ENCODE measurements around the gene ATP2B1. TPM values are rescaled to one million over a fixed set of nuclear protein-coding genes. Genes with fewer than 3 reads are reported as not detected.

ATP2B1 gene
- total and polyA plus RNA-seq, 2 donors (not counting 3 experiments of a cell fraction or from before 2014, with no cell fraction given), result 6.4 to 28.0 TPM

- DNase-seq (ENCODE audit: low read depth, low spot score) (no peak), FAIRE-seq (no peak)
- no peak for TF ChIP-seq EZH2 (IDR thresholded peaks at IDR 0.05; ENCODE audit: borderline replicate concordance, low read depth, low read length, severe bottlenecking)
- TF ChIP-seq CTCF (IDR thresholded peaks at IDR 0.05; ENCODE audit: extremely low read depth in 1 of 2, insufficient read depth in 1 of 2, low read depth in 1 of 2, low read length in 2 of 2), result no peak
- TF ChIP-seq JUN (IDR thresholded peaks at IDR 0.05; ENCODE audit: borderline replicate concordance, insufficient read depth, insufficient read length, low read depth), result no peak
- no peak for TF ChIP-seq POLR2A (IDR thresholded peaks at IDR 0.05; ENCODE audit: low read depth, low read length)
- no peak for TF ChIP-seq MAX (IDR thresholded peaks at IDR 0.05; ENCODE audit: insufficient read depth, insufficient read length)
- Histone ChIP-seq H3K9ac (replicated peaks; ENCODE audit: extremely low read depth, insufficient read depth, low read length) (no peak overlapping the region), H3K4me3 (replicated peaks in 1 of 3; ENCODE audit: insufficient read depth in 1 of 3, low read depth in 1 of 3, low read length in 3 of 3) (no peak overlapping the region), H3K9me1 (replicated peaks; ENCODE audit: control insufficient read depth, extremely low read depth, insufficient read depth, low read length) (no peaks in the 10 kb centered on the region), H2AFZ (ENCODE audit: low read depth, low read length) (no peak overlapping the region), H3K4me1 (ENCODE audit: control insufficient read depth, extremely low read depth, insufficient read depth, low read length) (no peaks in the 10 kb centered on the region), H3K79me2 (ENCODE audit: control insufficient read depth, insufficient read depth, low read length) (peaks cover 3% of the 10 kb centered on the region), H3K27me3 (ENCODE audit: control insufficient read depth in 2 of 2, insufficient read depth in 2 of 2, low read length in 2 of 2) (no peaks in the 10 kb centered on the region), H3K9me3 (replicated peaks; ENCODE audit: control insufficient read depth, insufficient read depth, low read length) (no peaks in the 10 kb centered on the region), H3K27ac (ENCODE audit: insufficient read depth, low read depth, low read length) (no peak overlapping the region), H4K20me1 (replicated peaks; ENCODE audit: control insufficient read depth, extremely low read depth, insufficient read depth, low read length) (no peaks in the 10 kb centered on the region), H3K4me2 (ENCODE audit: insufficient read depth, low read length) (no peak overlapping the region), H3K36me3 (ENCODE audit: control insufficient read depth in 2 of 2, extremely low read depth in 1 of 2, insufficient read depth in 2 of 2, low read length in 2 of 2) (no peaks in the 10 kb centered on the region)
- intact Hi-C loops (cut with micrococcal nuclease), result no loop called here
- no TSS peak for BruUV-seq (replicated peaks)
- CTCF ChIA-PET, result no interaction called here
- dilution Hi-C loops (cut with MboI; ENCODE audit: extremely low pct_ligation_motif_present, low sequenced_read_pairs), result no loop called here
- POLR2A ChIA-PET, result no interaction called here
Observed at GRCh38 chr12:89686311-89686710, 22.3 kb downstream of the ATP2B1 start.

- H4K20me1 ChIP-seq (replicated peaks; ENCODE audit: control insufficient read depth, extremely low read depth, insufficient read depth, low read length), result no peaks in the 10 kb centered on the region
- H3K27ac ChIP-seq (ENCODE audit: insufficient read depth, low read depth, low read length), result no peak overlapping the region
- H3K9me3 ChIP-seq (replicated peaks; ENCODE audit: control insufficient read depth, insufficient read depth, low read length), result no peaks in the 10 kb centered on the region
- ChIA-PET CTCF (no interaction called here), POLR2A (no interaction called here)
- intact Hi-C loops (cut with micrococcal nuclease), result no loop called here
- H3K4me1 ChIP-seq (ENCODE audit: control insufficient read depth, extremely low read depth, insufficient read depth, low read length), result no peaks in the 10 kb centered on the region
- H2AFZ ChIP-seq (ENCODE audit: low read depth, low read length), result no peak overlapping the region
- H3K9ac ChIP-seq (replicated peaks; ENCODE audit: extremely low read depth, insufficient read depth, low read length), result no peak overlapping the region
- no TSS peak for BruUV-seq (replicated peaks)
- DNase-seq (ENCODE audit: low read depth, low spot score) (no peak), FAIRE-seq (no peak)
- H3K4me3 ChIP-seq (replicated peaks in 1 of 3; ENCODE audit: insufficient read depth in 1 of 3, low read depth in 1 of 3, low read length in 3 of 3), result no peak overlapping the region
- H3K4me2 ChIP-seq (ENCODE audit: insufficient read depth, low read length), result no peak overlapping the region
- peaks cover 3% of the 10 kb centered on the region for H3K79me2 ChIP-seq (ENCODE audit: control insufficient read depth, insufficient read depth, low read length)
- H3K27me3 ChIP-seq (ENCODE audit: control insufficient read depth in 2 of 2, insufficient read depth in 2 of 2, low read length in 2 of 2), result no peaks in the 10 kb centered on the region
- H3K36me3 ChIP-seq (ENCODE audit: control insufficient read depth in 2 of 2, extremely low read depth in 1 of 2, insufficient read depth in 2 of 2, low read length in 2 of 2), result no peaks in the 10 kb centered on the region
- dilution Hi-C loops (cut with MboI; ENCODE audit: extremely low pct_ligation_motif_present, low sequenced_read_pairs), result no loop called here
- no peaks in the 10 kb centered on the region for H3K9me1 ChIP-seq (replicated peaks; ENCODE audit: control insufficient read depth, extremely low read depth, insufficient read depth, low read length)
- no peak for TF ChIP-seq POLR2A (IDR thresholded peaks at IDR 0.05; ENCODE audit: low read depth, low read length)
- TF ChIP-seq MYC (IDR thresholded peaks at IDR 0.05; ENCODE audit: low read depth, low read length), result no peak
- TF ChIP-seq POLR2AphosphoS5 (IDR thresholded peaks at IDR 0.05; ENCODE audit: insufficient read depth, low read depth, low read length), result no peak
- TF ChIP-seq EZH2 (IDR thresholded peaks at IDR 0.05; ENCODE audit: borderline replicate concordance, low read depth, low read length, severe bottlenecking), result no peak
- TF ChIP-seq JUN (IDR thresholded peaks at IDR 0.05; ENCODE audit: borderline replicate concordance, insufficient read depth, insufficient read length, low read depth), result no peak
- no peak for TF ChIP-seq FOS (IDR thresholded peaks at IDR 0.05; ENCODE audit: borderline replicate concordance, insufficient read depth, low read length)
- TF ChIP-seq CTCF (IDR thresholded peaks at IDR 0.05; ENCODE audit: extremely low read depth in 1 of 2, insufficient read depth in 1 of 2, low read depth in 1 of 2, low read length in 2 of 2), result no peak
- no peak for TF ChIP-seq GATA2 (IDR thresholded peaks at IDR 0.05; ENCODE audit: insufficient read depth, insufficient read length, low read depth, low read length)
- no peak for TF ChIP-seq MAX (IDR thresholded peaks at IDR 0.05; ENCODE audit: insufficient read depth, insufficient read length)
Observed at GRCh38 chr12:89685363-89685972, 23.2 kb downstream of the ATP2B1 start.

All from endothelial cell of umbilical vein (primary cell).